Activated naive CD4-positive, alpha-beta T cell treated with anti-CD3 and anti-CD28 coated beads, Interleukin-2, amount 50 U/mL, for 16 hours (primary cell): ENCODE results near the gene TRIM33.
"Not testable (repeated sequence)": the region's sequence is repeated elsewhere in the genome, so short reads cannot be mapped to it uniquely, and the experiment has no call there.

Experiments
- DNase-seq: peaks from one replicate; pipeline ENCODE4 v3.0.0-alpha.2; 2020

TRIM33 gene

GRCh38 chr1:114509596-114510273, 1.3 kb downstream of the TRIM33 start:
- DNase-seq, result no peak

GRCh38 chr1:114508386-114508898, 2.6 kb downstream of the TRIM33 start:
- DNase-seq, result no peak

DNA sequence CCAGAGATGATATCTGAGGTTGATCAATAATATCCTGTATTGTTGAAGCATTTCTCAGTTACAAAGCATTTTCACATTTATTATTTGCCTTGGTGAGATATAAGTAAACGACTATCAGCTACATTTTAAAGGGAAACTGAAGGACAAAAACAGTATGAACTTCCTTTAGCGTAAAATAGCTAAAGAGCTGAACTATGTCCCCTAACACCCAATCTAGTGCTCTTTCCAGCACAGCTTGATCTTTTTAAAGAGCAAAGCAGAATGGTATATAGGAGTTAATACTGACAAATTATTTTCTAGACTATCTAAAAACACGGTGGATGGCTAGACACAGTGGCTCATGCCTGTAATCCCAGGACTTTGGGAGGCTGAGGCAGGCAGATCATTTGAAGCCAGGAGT, 3.5 kb downstream of the TRIM33 start:
- DNase-seq, result no peak

- no peak for DNase-seq
Observed at GRCh38 chr1:114505148-114505561, 5.8 kb downstream of the TRIM33 start.

DNA sequence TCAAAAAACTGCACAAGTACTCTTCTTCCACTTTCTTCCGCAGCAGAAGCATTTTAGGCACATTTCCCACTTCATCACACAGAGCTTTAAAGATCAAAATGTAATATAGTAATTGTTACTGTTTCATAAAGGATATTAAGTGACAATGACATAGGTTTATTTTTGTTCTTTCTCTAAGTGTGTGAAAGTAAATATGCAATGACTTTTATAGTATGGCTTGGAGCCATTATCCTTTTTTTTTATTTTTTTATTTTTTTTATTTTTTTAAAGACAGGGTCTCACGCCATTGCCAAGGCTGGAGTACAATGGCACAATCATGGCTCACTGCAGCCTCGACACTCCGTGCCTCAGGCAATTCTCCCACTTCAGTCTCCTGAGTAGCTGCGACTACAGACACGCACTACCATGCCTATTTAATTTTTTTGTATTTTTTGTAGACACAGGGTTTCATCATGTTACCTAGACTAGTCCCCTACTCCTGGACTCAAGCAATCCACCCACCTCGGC, 7.0 kb downstream of the TRIM33 start:
- no peak for DNase-seq

DNA sequence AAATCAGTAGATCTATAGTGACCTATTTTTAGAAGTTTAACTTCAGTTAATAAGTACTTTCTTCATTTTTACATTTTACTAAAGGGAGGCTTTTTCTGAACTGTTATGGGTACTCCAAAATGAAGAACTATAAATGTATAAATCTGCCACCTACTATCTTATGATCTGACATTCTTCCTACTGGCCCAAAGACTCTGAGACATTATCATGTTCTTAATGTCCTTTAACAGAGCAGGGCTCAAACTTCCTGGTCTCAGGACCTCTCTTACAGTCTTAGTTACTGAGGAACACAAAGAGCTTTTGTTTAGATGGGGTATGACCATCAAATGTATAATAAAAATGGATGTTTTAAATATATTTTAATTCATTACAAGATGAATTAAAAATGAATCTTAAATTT, 8.9 kb downstream of the TRIM33 start:
- no peak for DNase-seq

- no peak for DNase-seq
Observed at GRCh38 chr1:114499478-114499877, 11.5 kb downstream of the TRIM33 start.

- no peak for DNase-seq
Observed at GRCh38 chr1:114496089-114496488, 14.9 kb downstream of the TRIM33 start.

GRCh38 chr1:114495486-114495885, 15.5 kb downstream of the TRIM33 start:
- no peak for DNase-seq

- no peak for DNase-seq
Observed at GRCh38 chr1:114492978-114493377, 18.0 kb downstream of the TRIM33 start.

GRCh38 chr1:114490274-114490693, 20.7 kb downstream of the TRIM33 start:
- DNase-seq, result no peak

- no peak for DNase-seq
Observed at GRCh38 chr1:114488739-114489138, 22.3 kb downstream of the TRIM33 start.

DNA sequence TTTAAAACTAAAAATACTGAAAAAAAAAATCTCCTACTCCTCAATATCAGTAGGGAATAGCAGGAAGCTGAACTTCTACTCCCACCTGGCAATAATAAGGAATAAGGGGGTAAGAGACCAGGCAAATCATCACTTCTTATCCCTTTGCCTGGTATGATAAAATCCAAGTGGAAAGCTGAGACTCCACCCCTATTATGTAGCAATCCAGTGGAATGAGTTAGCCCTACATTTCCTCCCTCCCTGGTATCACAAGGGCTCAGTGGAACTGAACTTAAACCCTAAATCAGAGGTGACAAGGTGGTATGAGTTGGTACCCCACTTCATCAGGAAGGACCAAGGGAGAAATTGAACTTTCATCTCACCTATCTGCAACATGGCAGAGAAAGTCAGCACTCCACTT, 25.7 kb downstream of the TRIM33 start:
- no peak for DNase-seq

GRCh38 chr1:114482585-114482984, 28.4 kb downstream of the TRIM33 start:
- DNase-seq, result no peak

- DNase-seq, result not testable (repeated sequence)
Observed at GRCh38 chr1:114479636-114480035, 31.4 kb downstream of the TRIM33 start.

GRCh38 chr1:114479134-114479533, 31.9 kb downstream of the TRIM33 start:
- DNase-seq, result no peak

DNA sequence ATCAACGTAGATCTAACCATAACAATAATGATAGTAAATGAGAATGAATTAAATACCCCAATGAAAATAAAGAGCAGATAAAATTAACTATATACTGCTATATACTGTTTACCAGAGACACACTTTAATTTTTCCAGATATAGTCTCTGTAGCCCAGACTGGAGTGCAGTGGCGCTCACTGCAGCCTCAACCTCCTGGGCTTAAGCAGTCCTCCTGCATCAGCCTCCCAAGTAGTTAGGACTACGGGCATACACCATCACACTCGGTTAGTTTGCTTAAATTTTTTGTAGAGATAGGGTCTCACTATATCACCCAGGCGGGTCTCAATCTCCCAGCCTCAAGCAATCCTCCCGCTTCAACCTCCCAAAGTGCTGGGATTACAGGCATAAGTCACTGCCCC, 37.2 kb downstream of the TRIM33 start:
- DNase-seq, result no peak

DNA sequence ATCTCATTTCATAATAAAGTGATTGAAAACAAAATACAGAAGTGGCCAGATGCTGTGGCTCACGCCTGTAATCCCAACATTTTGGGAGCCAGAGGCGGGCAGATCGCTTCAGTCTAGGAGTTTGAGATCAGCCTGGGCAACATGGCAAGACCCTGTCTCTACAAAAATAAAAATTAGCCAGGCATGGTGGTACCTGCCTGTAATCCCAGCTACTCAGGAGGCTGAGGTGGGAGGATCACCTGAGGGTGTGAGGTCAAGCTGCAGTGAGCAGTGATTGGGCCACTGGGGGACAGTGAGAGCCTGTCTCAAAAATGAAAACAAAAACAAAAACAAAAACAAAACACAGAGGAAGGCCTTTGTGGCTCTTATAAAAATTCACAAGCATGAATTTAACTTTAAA, 38.6 kb downstream of the TRIM33 start:
- DNase-seq, result no peak

DNA sequence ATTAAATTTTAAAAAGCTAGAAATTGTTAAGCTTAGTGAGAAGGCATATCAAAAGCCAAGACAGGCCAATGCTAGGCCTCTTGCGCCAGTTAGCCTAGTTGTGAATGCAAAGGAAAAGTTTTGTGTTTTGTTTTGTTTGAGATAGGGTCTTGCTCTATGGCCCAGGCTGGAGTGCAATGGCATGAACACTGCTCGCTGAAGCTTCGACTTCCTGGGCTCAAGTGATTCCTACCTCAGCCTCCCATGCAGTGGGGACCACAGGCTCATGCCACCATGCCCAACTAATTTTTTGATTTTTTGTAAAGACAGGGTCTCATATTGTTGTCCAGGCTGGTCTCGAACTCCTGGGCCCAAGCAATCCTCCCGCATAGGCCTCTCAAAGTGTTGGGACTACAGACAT, 40.3 kb downstream of the TRIM33 start:
- no peak for DNase-seq

GRCh38 chr1:114468710-114469468, 42.1 kb downstream of the TRIM33 start:
- DNase-seq, result no peak

- DNase-seq, result no peak
Observed at GRCh38 chr1:114468047-114468446, 43.0 kb downstream of the TRIM33 start.

DNA sequence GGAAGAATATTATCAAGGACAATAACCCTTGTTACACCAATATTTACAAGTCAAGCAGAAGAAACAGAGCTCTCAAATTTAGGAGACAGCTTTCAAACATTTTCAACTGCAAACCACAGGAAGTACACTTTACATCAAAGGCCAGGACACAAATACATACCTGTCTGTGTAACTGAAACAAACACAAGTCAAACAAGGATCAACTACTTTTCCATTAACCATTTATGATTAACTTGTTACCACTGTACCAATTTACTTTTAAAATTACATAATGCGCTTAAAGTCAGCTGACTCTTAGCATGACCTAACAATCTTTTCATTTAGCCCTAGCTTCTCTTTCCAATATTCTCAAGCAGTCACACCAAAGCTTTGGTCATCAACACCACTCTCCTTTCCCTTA, 43.5 kb downstream of the TRIM33 start:
- no peak for DNase-seq

GRCh38 chr1:114466334-114467014, 44.5 kb downstream of the TRIM33 start:
- no peak for DNase-seq

GRCh38 chr1:114462963-114463362, 48.0 kb downstream of the TRIM33 start:
- no peak for DNase-seq
